Measurements from ENCODE around the gene VPS51. TPM values are rescaled to one million over a fixed set of nuclear protein-coding genes. Genes with fewer than 3 reads are reported as not detected.
"Not testable (repeated sequence)": the region's sequence is repeated elsewhere in the genome, so short reads cannot be mapped to it uniquely, and the experiment has no call there.

VPS51 gene
- total RNA-seq, 1 donor: 211 TPM

DNA sequence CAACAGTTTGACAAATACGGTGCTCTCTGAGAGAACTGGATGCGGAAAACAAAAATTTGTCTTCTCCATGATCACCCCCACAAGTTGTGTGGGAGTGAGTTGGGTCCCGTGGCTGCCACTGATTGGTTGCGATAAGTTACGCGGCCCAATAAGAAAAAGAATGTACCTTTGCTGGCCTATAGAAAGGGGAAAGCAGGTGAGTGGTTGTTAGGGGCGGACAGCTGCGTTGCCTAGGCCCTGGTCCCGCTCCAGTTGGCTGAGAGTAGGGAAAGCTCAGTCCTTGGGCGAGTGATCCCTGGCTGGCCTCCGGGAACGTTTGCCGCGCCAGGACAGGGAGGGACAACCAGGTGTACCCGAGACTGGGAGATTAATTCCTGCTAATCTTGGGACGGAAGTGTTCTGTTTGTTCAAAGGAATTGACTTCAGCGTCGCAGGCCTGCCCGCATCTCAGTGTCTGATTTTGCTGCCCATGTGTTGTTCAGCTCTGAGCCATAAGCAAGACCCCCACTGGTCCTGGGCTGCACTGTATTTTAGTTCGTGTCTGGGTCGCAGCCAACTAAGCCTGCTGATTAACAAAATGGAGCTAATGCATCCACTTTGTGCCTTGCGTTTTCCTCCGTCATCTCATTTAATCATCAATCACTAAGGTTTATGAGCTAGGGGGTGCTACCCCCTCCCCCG, 39.1 kb downstream of the VPS51 start:
- DNase-seq (ENCODE audit: low read depth): peak; percentile 96
- peak overlapping the region; percentile 94 for H3K4me3 ChIP-seq (ENCODE audit: low read depth, low read length)
- TF ChIP-seq, protein P1, sequence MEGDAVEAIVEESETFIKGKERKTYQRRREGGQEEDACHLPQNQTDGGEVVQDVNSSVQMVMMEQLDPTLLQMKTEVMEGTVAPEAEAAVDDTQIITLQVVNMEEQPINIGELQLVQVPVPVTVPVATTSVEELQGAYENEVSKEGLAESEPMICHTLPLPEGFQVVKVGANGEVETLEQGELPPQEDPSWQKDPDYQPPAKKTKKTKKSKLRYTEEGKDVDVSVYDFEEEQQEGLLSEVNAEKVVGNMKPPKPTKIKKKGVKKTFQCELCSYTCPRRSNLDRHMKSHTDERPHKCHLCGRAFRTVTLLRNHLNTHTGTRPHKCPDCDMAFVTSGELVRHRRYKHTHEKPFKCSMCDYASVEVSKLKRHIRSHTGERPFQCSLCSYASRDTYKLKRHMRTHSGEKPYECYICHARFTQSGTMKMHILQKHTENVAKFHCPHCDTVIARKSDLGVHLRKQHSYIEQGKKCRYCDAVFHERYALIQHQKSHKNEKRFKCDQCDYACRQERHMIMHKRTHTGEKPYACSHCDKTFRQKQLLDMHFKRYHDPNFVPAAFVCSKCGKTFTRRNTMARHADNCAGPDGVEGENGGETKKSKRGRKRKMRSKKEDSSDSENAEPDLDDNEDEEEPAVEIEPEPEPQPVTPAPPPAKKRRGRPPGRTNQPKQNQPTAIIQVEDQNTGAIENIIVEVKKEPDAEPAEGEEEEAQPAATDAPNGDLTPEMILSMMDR (IDR thresholded peaks at IDR 0.05; ENCODE audit: insufficient read depth, low read length): no peak

DNA sequence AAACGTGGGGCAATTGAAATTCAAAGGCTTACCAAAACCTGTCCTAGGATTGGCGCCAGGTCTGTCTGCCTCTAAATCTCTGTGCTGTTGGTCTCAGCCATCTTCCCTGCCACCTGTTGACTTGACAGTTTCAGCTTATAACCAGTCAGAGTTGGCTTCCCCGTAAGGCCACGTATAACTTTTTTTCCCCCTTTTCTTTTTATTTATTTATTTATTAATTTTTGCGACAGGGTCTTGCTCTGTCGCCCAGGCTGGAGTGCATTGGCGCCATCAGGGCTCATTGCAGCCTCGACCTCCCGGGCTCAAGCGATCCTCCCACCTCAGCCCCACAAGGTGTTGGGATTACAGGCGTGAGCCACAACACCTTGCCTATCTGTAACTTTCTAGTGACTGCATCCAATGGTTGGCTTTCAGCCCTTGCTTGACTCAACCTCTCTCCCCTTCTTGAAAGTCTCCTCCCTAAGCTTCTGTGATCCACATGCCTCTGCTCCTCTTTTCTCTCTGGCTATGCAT, 39.7 kb downstream of the VPS51 start:
- TF ChIP-seq, protein P1 (IDR thresholded peaks at IDR 0.05; ENCODE audit: insufficient read depth, low read length): no peak
- peak overlapping the region; percentile 94 for H3K4me3 ChIP-seq (ENCODE audit: low read depth, low read length)
- DNase-seq (ENCODE audit: low read depth): no peak

DNA sequence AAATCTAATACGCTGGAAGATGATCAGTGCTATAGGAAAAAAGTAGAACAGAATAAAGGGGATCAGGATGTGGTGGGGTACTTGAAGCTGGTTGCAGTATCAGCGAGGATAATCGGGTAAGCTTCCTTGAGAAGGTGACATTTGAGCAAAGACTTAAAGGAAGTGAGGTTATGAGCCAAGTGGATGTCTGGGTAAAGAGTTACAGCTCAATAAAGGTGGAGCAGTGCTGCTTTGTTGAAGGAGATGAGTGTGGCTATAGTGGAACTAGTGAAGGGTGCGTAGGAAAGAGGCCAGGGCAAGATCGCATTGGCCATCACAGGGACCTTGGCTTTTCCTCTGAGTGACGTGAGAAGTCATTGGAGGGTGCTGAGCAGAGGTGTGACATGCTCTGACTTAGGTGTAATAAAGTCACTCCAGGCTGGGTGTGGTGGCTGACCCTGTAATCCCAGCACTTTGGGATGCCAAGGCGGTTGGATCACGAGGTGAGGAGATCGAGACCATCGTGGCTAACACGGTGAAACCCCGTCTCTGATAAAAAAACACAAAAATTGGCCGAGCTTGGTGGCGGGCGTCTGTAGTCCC, 40.6 kb downstream of the VPS51 start:
- no peak for DNase-seq (ENCODE audit: low read depth)
- TF ChIP-seq, protein P1 (IDR thresholded peaks at IDR 0.05; ENCODE audit: insufficient read depth, low read length): no peak
- no peak overlapping the region for H3K4me3 ChIP-seq (ENCODE audit: low read depth, low read length)

DNA sequence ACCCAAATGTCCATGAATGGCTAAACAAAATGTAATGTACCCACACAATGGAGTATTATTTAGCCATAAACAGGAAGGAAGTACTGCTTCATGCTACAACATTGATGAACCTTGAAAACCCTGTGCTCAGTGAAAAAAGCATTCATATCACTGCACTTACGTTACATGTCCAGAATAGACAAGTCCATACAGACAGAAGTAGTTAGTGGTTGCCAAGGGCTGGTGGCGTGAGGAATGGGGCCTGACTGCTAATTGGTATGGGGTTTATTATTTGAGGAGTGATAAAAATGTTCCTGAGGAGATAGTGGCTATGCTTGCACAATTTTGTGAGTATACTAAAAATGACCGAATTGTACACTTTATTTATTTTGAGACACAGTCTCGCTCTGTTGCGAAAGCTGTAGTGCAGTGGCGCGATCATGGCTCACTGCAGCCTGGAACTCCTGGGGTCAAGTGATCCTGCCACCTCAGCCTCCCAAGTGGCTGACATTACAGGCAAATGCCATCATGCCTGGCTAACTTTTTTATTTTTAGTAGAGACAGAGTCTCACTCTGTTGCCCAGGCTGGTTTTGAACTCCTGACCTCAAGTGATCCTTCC, 46.0 kb downstream of the VPS51 start:
- no peak for DNase-seq (ENCODE audit: low read depth)
- TF ChIP-seq, protein P1 (IDR thresholded peaks at IDR 0.05; ENCODE audit: insufficient read depth, low read length): no peak
- no peak overlapping the region for H3K4me3 ChIP-seq (ENCODE audit: low read depth, low read length)

DNA sequence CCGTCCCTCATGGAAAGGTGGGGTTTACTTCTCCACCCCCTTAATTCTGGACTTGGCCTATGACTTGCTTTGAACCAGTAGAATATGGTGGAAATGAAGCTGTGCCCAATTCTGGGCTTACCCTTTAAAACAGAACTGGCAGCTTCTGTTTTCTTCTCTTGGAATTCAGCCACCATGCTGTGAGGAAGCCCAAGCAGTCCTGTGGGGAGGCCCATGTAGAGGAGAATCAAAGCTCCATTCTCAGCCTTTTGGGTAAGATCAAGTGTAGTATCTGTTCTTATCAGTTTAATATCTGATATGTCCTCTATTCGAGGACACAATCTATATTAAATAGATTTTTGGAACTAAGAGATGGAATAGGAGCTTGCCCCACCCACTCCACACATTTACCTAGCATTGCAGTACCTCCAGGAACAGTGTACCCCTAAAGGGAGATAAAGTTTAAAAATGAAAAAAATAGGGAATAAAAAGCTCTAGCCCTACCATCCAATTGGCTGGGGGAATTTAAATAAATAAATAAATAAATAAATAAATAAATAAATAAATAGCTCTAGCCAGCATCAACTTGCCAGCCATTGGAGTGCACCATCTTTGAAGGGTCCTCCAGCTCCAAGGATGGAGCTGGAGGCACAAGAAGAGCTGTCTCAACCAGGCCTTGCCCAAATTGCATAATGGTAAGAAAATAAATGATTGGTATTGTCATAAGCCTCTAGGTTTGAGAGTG, 51.5 kb downstream of the VPS51 start:
- no peak for DNase-seq (ENCODE audit: low read depth)
- TF ChIP-seq, protein P1 (IDR thresholded peaks at IDR 0.05; ENCODE audit: insufficient read depth, low read length): no peak
- no peak overlapping the region for H3K4me3 ChIP-seq (ENCODE audit: low read depth, low read length)

DNA sequence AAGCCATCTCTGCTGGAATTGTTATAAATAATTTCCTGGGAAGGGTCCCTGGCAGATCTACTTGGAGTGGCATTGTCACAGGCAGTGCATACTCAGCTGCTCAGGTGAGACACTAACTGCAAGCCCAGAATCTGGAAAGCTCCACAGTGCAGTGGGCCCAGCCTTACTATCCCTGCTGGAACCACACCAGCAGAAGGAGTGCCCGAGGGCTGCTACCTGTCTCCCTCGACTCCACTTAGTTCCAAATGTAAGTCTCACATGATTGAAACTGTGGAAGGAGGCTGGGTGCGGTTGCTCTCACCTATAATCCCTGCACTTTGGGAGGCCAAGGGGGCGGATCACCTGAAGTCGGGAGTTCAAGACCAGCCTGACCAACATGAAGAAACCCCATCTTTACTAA, 52.6 kb downstream of the VPS51 start:
- DNase-seq (ENCODE audit: low read depth): no peak
- no peak overlapping the region for H3K4me3 ChIP-seq (ENCODE audit: low read depth, low read length)
- TF ChIP-seq, protein P1 (IDR thresholded peaks at IDR 0.05; ENCODE audit: insufficient read depth, low read length): no peak

DNA sequence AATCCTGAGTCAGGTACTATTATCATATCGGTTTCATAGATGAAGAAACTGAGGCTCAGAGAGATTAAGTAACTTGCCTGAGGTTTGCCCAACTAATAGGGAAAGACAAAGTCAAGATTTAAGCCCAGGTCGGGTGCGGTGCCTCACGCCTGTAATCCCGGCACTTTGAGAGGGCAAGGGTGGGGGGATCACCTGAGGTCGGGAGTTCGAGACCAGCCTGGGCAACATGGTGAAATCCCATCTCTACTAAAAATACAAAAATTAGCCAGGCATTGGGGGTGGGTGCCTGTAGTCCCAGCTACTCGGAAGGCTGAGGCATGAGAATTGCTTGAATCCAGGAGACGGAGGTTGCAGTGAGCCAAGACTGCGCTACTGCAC, 54.1 kb downstream of the VPS51 start:
- not testable (repeated sequence) for H3K4me3 ChIP-seq (ENCODE audit: low read depth, low read length); DNase-seq (ENCODE audit: low read depth)
